ENCODE measurements around the gene SMOC1. TPM values are rescaled to one million over a fixed set of nuclear protein-coding genes. Genes with fewer than 3 reads are reported as not detected.
A peak's percentile ranks its signal among the peaks of the same experiment; 100 is the strongest.

The SMOC1 gene
- total and polyA plus RNA-seq, 12 donors, result 0.33 to 19.8 (median 4.5) TPM

GRCh38 chr14:70045310-70045709 lies 166.1 kb downstream of the SMOC1 start:
- Histone ChIP-seq H3K27ac (no peak overlapping the region), H3K4me3 (no peak overlapping the region), H3K27me3 (no peaks in the 10 kb centered on the region), H3K4me1 (replicated peaks in 1 of 2) (no peaks in the 10 kb centered on the region), H3K36me3 (replicated peaks in 1 of 2) (no peaks in the 10 kb centered on the region), H3K9me3 (replicated peaks in 1 of 3) (no peaks in the 10 kb centered on the region)
- TF ChIP-seq CTCF (IDR thresholded peaks at IDR 0.05), result no peak
- no peak for TF ChIP-seq POLR2A (IDR thresholded peaks at IDR 0.05)
- intact Hi-C loops (cut with DNase I), result loop anchor here in 1 of 2 donors (5.0 kb wide), 1 partner anchor 667 kb away; no protein-coding TSS in a partner anchor
- no peak for DNase-seq
- 66 to 76% (median 69%) methylated on average over 4 of the region's 4 CpGs for WGBS, 4 donors

- Histone ChIP-seq H3K4me1 (replicated peaks in 1 of 2) (no peaks in the 10 kb centered on the region), H3K9me3 (replicated peaks in 1 of 3) (no peaks in the 10 kb centered on the region), H3K36me3 (replicated peaks in 1 of 2) (no peaks in the 10 kb centered on the region), H3K27ac (no peak overlapping the region), H3K27me3 (no peaks in the 10 kb centered on the region), H3K4me3 (no peak overlapping the region)
- DNase-seq, result peak; percentile 72 to 89 (median 79)
- intact Hi-C loops (cut with DNase I), result loop anchor here in 1 of 2 donors (5.0 kb wide), 1 partner anchor 666 kb away; no protein-coding TSS in a partner anchor
- TF ChIP-seq POLR2A (IDR thresholded peaks at IDR 0.05) (no peak), CTCF (IDR thresholded peaks at IDR 0.05) (peak; percentile 47 to 81 (median 74))
- 26 to 42% (median 28%) methylated on average over 16 to 22 of the region's 22 CpGs for WGBS, 4 donors
Measured at GRCh38 chr14:70045844-70046535, 166.8 kb downstream of the SMOC1 start.

GRCh38 chr14:70047598-70048312 lies 168.5 kb downstream of the SMOC1 start:
- TF ChIP-seq POLR2A (IDR thresholded peaks at IDR 0.05) (no peak), CTCF (IDR thresholded peaks at IDR 0.05) (no peak)
- DNase-seq, result no peak

GRCh38 chr14:70048313-70048654 lies 169.1 kb downstream of the SMOC1 start:
- no peak for TF ChIP-seq CTCF (IDR thresholded peaks at IDR 0.05)
- TF ChIP-seq POLR2A (IDR thresholded peaks at IDR 0.05), result no peak
- H3K9me3 ChIP-seq (replicated peaks in 1 of 3), result no peaks in the 10 kb centered on the region
- H3K36me3 ChIP-seq (replicated peaks in 1 of 2), result no peaks in the 10 kb centered on the region
- H3K27me3 ChIP-seq, result no peaks in the 10 kb centered on the region
- intact Hi-C loops (cut with DNase I), result loop anchor here in 1 of 2 donors (5.0 kb wide), 1 partner anchor 664 kb away; no protein-coding TSS in a partner anchor
- no peak overlapping the region for H3K27ac ChIP-seq
- WGBS, 4 donors, result 76 to 89% (median 81%) methylated on average over 1 of the region's 1 CpG
- H3K4me3 ChIP-seq, result no peak overlapping the region
- DNase-seq, result no peak
- H3K4me1 ChIP-seq (replicated peaks in 1 of 2), result no peaks in the 10 kb centered on the region

More at GRCh38 chr14:70047598-70048312, 168.5 kb downstream of the SMOC1 start:
- no peak overlapping the region for H3K27ac ChIP-seq
- H3K27me3 ChIP-seq, result no peaks in the 10 kb centered on the region
- no peaks in the 10 kb centered on the region for H3K36me3 ChIP-seq (replicated peaks in 1 of 2)
- H3K4me3 ChIP-seq, result no peak overlapping the region
- H3K4me1 ChIP-seq (replicated peaks in 1 of 2), result no peaks in the 10 kb centered on the region
- 55 to 78% (median 63%) methylated on average over 3 of the region's 3 CpGs for WGBS, 4 donors
- intact Hi-C loops (cut with DNase I), result loop anchor here in 1 of 2 donors (5.0 kb wide), 1 partner anchor 665 kb away; no protein-coding TSS in a partner anchor
- H3K9me3 ChIP-seq (replicated peaks in 1 of 3), result no peaks in the 10 kb centered on the region
